ENCODE measurements around the gene ITGAV.

Gene ITGAV

GRCh38 chr2:186644791-186645190, 54.9 kb downstream of the ITGAV start:
- no peak for DNase-seq (ENCODE audit: low spot score)
- in situ Hi-C loops (cut with MboI; ENCODE audit: low sequenced_read_pairs, unreplicated experiment): loop anchor here (10.0 kb wide), 1 partner anchor 140 kb away; no protein-coding TSS in a partner anchor
- TF ChIP-seq CTCF (IDR thresholded peaks at IDR 0.05; ENCODE audit: borderline replicate concordance, control extremely low read depth, extremely low read depth, insufficient read depth, missing control alignments): no peak

GRCh38 chr2:186645999-186646398, 56.1 kb downstream of the ITGAV start:
- in situ Hi-C loops (cut with MboI; ENCODE audit: low sequenced_read_pairs, unreplicated experiment): loop anchor here (10.0 kb wide), 1 partner anchor 141 kb away; no protein-coding TSS in a partner anchor
- TF ChIP-seq CTCF (IDR thresholded peaks at IDR 0.05; ENCODE audit: borderline replicate concordance, control extremely low read depth, extremely low read depth, insufficient read depth, missing control alignments): no peak
- no peak for DNase-seq (ENCODE audit: low spot score)

GRCh38 chr2:186648130-186648529, 58.3 kb downstream of the ITGAV start:
- no peak for TF ChIP-seq CTCF (IDR thresholded peaks at IDR 0.05; ENCODE audit: borderline replicate concordance, control extremely low read depth, extremely low read depth, insufficient read depth, missing control alignments)
- DNase-seq (ENCODE audit: low spot score): no peak
- in situ Hi-C loops (cut with MboI; ENCODE audit: low sequenced_read_pairs, unreplicated experiment): loop anchor here (10.0 kb wide), 1 partner anchor 143 kb away; no protein-coding TSS in a partner anchor

- in situ Hi-C loops (cut with MboI; ENCODE audit: low sequenced_read_pairs, unreplicated experiment): no loop called here
- DNase-seq (ENCODE audit: low spot score): no peak
- no peak for TF ChIP-seq CTCF (IDR thresholded peaks at IDR 0.05; ENCODE audit: borderline replicate concordance, control extremely low read depth, extremely low read depth, insufficient read depth, missing control alignments)
These were observed 63.7 kb downstream of the ITGAV start for GRCh38 chr2:186653511-186653910.

GRCh38 chr2:186659383-186659782, 69.5 kb downstream of the ITGAV start:
- TF ChIP-seq CTCF (IDR thresholded peaks at IDR 0.05; ENCODE audit: borderline replicate concordance, control extremely low read depth, extremely low read depth, insufficient read depth, missing control alignments): no peak
- in situ Hi-C loops (cut with MboI; ENCODE audit: low sequenced_read_pairs, unreplicated experiment): no loop called here
- DNase-seq (ENCODE audit: low spot score): no peak

- TF ChIP-seq CTCF (IDR thresholded peaks at IDR 0.05; ENCODE audit: borderline replicate concordance, control extremely low read depth, extremely low read depth, insufficient read depth, missing control alignments): no peak
- in situ Hi-C loops (cut with MboI; ENCODE audit: low sequenced_read_pairs, unreplicated experiment): no loop called here
- no peak for DNase-seq (ENCODE audit: low spot score)
These were observed 74.7 kb downstream of the ITGAV start for GRCh38 chr2:186664385-186665043.
